HEK293 (cell line): ENCODE results near the gene SLC25A13.

ENCODE experiments used
- REPIN1 ChIP-seq: fragments of 450-650 bp; formaldehyde crosslinking; IDR thresholded peaks from 2 replicates; pipeline ENCODE4 v1.5.1; 2017; ENCODE audit warnings: missing biosample characterization, missing genetic modification characterization, low read depth
- ZBTB7A ChIP-seq: fragments of 450-650 bp; formaldehyde crosslinking; IDR thresholded peaks from 2 replicates; pipeline ENCODE4 v1.5.1; 2016; ENCODE audit warnings: low read depth, missing biosample characterization, missing genetic modification characterization
- ZNF121 ChIP-seq: fragments of 450-650 bp; formaldehyde crosslinking; IDR thresholded peaks from 2 replicates; pipeline ENCODE4 v1.5.1; 2016; ENCODE audit warnings: missing biosample characterization, missing genetic modification characterization
- ZNF239 ChIP-seq: fragments of 450-650 bp; formaldehyde crosslinking; IDR thresholded peaks from 2 replicates; pipeline ENCODE4 v1.5.1; 2016; ENCODE audit warnings: missing biosample characterization, missing genetic modification characterization
- ZNF521 ChIP-seq: fragments of 450-650 bp; formaldehyde crosslinking; IDR thresholded peaks from 2 replicates; pipeline ENCODE4 v1.5.1; 2017; ENCODE audit warnings: missing biosample characterization, mild to moderate bottlenecking, missing genetic modification characterization
- ZNF530 ChIP-seq: fragments of 450-650 bp; formaldehyde crosslinking; IDR thresholded peaks from 2 replicates; pipeline ENCODE4 v1.5.1; 2016; ENCODE audit warnings: low read depth, missing biosample characterization, missing genetic modification characterization
- ZNF670 ChIP-seq: fragments of 450-650 bp; formaldehyde crosslinking; IDR thresholded peaks from 2 replicates; pipeline ENCODE4 v1.5.1; 2016; ENCODE audit warnings: missing biosample characterization, missing genetic modification characterization, low read depth
- ZNF76 ChIP-seq: fragments of 450-650 bp; formaldehyde crosslinking; IDR thresholded peaks from 2 replicates; pipeline ENCODE4; 2016; ENCODE audit warnings: low read depth, missing biosample characterization, missing genetic modification characterization, borderline replicate concordance
- TF ChIP-seq, protein P1 (sequence below): fragments of 450-650 bp; formaldehyde crosslinking; IDR thresholded peaks from 2 replicates; pipeline ENCODE4 v1.5.1; 2016; ENCODE audit warnings: missing biosample characterization, missing genetic modification characterization
- TF ChIP-seq, protein P2 (sequence below): fragments of 450-650 bp; formaldehyde crosslinking; IDR thresholded peaks from 2 replicates; pipeline ENCODE4 v1.5.1; 2016; ENCODE audit warnings: missing biosample characterization, missing genetic modification characterization
- TF ChIP-seq, protein P3 (sequence below): fragments of 450-650 bp; formaldehyde crosslinking; IDR thresholded peaks from 2 replicates; pipeline ENCODE4 v1.5.1; 2017; ENCODE audit warnings: missing biosample characterization, missing genetic modification characterization

DNA sequence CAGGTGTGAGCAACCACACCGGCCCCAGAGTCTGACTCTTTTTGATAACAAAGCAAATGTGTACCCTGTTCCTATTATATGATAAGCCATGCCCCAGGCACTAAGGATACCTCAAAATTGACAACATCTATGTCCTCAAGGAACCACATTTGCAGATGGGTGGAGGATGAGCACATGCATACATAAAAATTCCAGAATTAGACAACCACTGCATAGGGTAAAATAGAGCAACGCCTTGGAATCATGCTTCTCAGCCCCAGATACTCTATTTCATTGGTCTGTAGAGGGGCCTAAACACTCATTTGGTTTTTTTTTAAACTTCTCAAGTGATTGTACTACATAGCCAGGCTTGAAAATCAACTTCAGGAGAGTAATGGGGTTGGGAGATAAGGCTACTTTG is 78.7 kb downstream of the SLC25A13 start:
- TF ChIP-seq REPIN1 (tag by site-specific recombination): no peak
- TF ChIP-seq, protein P1, sequence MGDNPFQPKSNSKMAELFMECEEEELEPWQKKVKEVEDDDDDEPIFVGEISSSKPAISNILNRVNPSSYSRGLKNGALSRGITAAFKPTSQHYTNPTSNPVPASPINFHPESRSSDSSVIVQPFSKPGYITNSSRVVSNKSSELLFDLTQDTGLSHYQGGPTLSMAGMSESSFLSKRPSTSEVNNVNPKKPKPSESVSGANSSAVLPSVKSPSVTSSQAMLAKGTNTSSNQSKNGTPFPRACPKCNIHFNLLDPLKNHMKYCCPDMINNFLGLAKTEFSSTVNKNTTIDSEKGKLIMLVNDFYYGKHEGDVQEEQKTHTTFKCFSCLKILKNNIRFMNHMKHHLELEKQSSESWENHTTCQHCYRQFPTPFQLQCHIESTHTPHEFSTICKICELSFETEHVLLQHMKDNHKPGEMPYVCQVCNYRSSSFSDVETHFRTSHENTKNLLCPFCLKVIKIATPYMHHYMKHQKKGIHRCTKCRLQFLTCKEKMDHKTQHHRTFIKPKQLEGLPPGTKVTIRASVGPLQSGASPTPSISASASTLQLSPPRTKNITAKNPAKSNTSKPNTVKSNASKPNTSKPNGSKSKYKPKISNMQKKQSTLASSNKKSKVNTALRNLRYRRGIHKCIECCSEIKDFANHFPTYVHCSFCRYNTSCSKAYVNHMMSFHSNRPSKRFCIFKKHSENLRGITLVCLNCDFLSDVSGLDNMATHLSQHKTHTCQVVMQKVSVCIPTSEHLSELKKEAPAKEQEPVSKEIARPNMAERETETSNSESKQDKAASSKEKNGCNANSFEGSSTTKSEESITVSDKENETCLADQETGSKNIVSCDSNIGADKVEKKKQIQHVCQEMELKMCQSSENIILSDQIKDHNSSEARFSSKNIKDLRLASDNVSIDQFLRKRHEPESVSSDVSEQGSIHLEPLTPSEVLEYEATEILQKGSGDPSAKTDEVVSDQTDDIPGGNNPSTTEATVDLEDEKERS (tag by site-specific recombination): no peak
- no peak for TF ChIP-seq ZNF521 (tag by site-specific recombination)
- no peak for TF ChIP-seq ZNF76 (tag by site-specific recombination)
- TF ChIP-seq, protein P2, sequence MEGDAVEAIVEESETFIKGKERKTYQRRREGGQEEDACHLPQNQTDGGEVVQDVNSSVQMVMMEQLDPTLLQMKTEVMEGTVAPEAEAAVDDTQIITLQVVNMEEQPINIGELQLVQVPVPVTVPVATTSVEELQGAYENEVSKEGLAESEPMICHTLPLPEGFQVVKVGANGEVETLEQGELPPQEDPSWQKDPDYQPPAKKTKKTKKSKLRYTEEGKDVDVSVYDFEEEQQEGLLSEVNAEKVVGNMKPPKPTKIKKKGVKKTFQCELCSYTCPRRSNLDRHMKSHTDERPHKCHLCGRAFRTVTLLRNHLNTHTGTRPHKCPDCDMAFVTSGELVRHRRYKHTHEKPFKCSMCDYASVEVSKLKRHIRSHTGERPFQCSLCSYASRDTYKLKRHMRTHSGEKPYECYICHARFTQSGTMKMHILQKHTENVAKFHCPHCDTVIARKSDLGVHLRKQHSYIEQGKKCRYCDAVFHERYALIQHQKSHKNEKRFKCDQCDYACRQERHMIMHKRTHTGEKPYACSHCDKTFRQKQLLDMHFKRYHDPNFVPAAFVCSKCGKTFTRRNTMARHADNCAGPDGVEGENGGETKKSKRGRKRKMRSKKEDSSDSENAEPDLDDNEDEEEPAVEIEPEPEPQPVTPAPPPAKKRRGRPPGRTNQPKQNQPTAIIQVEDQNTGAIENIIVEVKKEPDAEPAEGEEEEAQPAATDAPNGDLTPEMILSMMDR (tag by site-specific recombination): no peak
- no peak for TF ChIP-seq ZBTB7A (tag by site-specific recombination)
- no peak for TF ChIP-seq ZNF530 (tag by site-specific recombination)
- TF ChIP-seq, protein P3, sequence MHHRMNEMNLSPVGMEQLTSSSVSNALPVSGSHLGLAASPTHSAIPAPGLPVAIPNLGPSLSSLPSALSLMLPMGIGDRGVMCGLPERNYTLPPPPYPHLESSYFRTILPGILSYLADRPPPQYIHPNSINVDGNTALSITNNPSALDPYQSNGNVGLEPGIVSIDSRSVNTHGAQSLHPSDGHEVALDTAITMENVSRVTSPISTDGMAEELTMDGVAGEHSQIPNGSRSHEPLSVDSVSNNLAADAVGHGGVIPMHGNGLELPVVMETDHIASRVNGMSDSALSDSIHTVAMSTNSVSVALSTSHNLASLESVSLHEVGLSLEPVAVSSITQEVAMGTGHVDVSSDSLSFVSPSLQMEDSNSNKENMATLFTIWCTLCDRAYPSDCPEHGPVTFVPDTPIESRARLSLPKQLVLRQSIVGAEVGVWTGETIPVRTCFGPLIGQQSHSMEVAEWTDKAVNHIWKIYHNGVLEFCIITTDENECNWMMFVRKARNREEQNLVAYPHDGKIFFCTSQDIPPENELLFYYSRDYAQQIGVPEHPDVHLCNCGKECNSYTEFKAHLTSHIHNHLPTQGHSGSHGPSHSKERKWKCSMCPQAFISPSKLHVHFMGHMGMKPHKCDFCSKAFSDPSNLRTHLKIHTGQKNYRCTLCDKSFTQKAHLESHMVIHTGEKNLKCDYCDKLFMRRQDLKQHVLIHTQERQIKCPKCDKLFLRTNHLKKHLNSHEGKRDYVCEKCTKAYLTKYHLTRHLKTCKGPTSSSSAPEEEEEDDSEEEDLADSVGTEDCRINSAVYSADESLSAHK (tag by site-specific recombination): no peak
- TF ChIP-seq ZNF239 (tag by site-specific recombination): no peak
- TF ChIP-seq ZNF121: no peak
- TF ChIP-seq ZNF670 (tag by site-specific recombination): no peak
